ENCODE results near the gene DPH1.

Gene DPH1

GRCh38 chr17:2041561-2042389 lies 11.8 kb downstream of the DPH1 start, which contains the start of gene OVCA2:
OVCA2 (plus strand) TSS chr17:2042022; CDS start chr17:2042048, 26 bp downstream.
- TF ChIP-seq ZNF8 (CRISPR knock-in tag; IDR thresholded peaks at IDR 0.05) (no peak), TCF4 (CRISPR knock-in tag; IDR thresholded peaks at IDR 0.05; ENCODE audit: borderline replicate concordance) (no peak), ZNF70 (CRISPR knock-in tag; IDR thresholded peaks at IDR 0.05) (0 out of 2 replicates have a peak, but pooled peaks have one; percentile 17), RARB (CRISPR knock-in tag; IDR thresholded peaks at IDR 0.05) (no peak), GLIS3 (CRISPR knock-in tag; IDR thresholded peaks at IDR 0.05) (peak; percentile 37; the same call in 1 of the 2 replicates), ZC3H10 (CRISPR knock-in tag; IDR thresholded peaks at IDR 0.05) (peak; percentile 60; the same call in 1 of the 2 replicates), ZFP3 (CRISPR knock-in tag; IDR thresholded peaks at IDR 0.05) (no peak)
- peak; percentile 89 for ATAC-seq

- TF ChIP-seq ARNTL (CRISPR knock-in tag; IDR thresholded peaks at IDR 0.05; ENCODE audit: borderline replicate concordance, low read depth) (no peak), ZFP30 (CRISPR knock-in tag; IDR thresholded peaks at IDR 0.05) (no peak), CREB5 (CRISPR knock-in tag; IDR thresholded peaks at IDR 0.05; ENCODE audit: low read depth) (no peak), PATZ1 (CRISPR knock-in tag; IDR thresholded peaks at IDR 0.05; ENCODE audit: borderline replicate concordance) (no peak), ZFP3 (CRISPR knock-in tag; IDR thresholded peaks at IDR 0.05) (no peak), CSDC2 (CRISPR knock-in tag; IDR thresholded peaks at IDR 0.05) (no peak), TOX (CRISPR knock-in tag; IDR thresholded peaks at IDR 0.05; ENCODE audit: borderline replicate concordance) (no peak), ZNF8 (CRISPR knock-in tag; IDR thresholded peaks at IDR 0.05) (no peak), PPARA (CRISPR knock-in tag; IDR thresholded peaks at IDR 0.05; ENCODE audit: borderline replicate concordance) (no peak)
- TF ChIP-seq, protein P1, sequence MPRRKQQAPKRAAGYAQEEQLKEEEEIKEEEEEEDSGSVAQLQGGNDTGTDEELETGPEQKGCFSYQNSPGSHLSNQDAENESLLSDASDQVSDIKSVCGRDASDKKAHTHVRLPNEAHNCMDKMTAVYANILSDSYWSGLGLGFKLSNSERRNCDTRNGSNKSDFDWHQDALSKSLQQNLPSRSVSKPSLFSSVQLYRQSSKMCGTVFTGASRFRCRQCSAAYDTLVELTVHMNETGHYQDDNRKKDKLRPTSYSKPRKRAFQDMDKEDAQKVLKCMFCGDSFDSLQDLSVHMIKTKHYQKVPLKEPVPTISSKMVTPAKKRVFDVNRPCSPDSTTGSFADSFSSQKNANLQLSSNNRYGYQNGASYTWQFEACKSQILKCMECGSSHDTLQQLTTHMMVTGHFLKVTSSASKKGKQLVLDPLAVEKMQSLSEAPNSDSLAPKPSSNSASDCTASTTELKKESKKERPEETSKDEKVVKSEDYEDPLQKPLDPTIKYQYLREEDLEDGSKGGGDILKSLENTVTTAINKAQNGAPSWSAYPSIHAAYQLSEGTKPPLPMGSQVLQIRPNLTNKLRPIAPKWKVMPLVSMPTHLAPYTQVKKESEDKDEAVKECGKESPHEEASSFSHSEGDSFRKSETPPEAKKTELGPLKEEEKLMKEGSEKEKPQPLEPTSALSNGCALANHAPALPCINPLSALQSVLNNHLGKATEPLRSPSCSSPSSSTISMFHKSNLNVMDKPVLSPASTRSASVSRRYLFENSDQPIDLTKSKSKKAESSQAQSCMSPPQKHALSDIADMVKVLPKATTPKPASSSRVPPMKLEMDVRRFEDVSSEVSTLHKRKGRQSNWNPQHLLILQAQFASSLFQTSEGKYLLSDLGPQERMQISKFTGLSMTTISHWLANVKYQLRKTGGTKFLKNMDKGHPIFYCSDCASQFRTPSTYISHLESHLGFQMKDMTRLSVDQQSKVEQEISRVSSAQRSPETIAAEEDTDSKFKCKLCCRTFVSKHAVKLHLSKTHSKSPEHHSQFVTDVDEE (CRISPR knock-in tag; IDR thresholded peaks at IDR 0.05): no peak
- peak; percentile 18 for ATAC-seq
These were observed 12.5 kb downstream of the DPH1 start for GRCh38 chr17:2042390-2042847.

DNA sequence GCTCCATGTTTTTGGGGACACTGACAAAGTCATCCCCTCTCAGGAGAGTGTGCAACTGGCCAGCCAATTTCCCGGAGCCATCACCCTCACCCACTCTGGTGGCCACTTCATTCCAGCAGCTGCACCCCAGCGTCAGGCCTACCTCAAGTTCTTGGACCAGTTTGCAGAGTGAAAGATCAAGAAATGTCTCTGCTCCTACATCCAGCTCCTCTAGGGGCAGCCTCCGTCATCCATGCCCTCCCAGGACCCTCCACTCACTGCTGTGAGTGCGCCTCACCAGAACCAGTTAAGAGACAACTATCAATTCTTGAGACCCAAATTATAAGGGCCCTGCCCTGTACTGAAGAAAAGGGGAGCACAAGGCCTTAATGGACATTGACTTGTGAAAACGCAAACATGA lies 13.0 kb downstream of the DPH1 start:
- TF ChIP-seq BACH2 (CRISPR knock-in tag; IDR thresholded peaks at IDR 0.05; ENCODE audit: borderline replicate concordance): no peak
- TF ChIP-seq PPARA (CRISPR knock-in tag; IDR thresholded peaks at IDR 0.05; ENCODE audit: borderline replicate concordance): no peak
- TF ChIP-seq ZC3H10 (CRISPR knock-in tag; IDR thresholded peaks at IDR 0.05): no peak
- TF ChIP-seq ZFP30 (CRISPR knock-in tag; IDR thresholded peaks at IDR 0.05): no peak
- no peak for ATAC-seq

- TF ChIP-seq ZFP30 (CRISPR knock-in tag; IDR thresholded peaks at IDR 0.05) (no peak), GLIS3 (CRISPR knock-in tag; IDR thresholded peaks at IDR 0.05) (no peak), CREB5 (CRISPR knock-in tag; IDR thresholded peaks at IDR 0.05; ENCODE audit: low read depth) (no peak), PATZ1 (CRISPR knock-in tag; IDR thresholded peaks at IDR 0.05; ENCODE audit: borderline replicate concordance) (no peak), ZFP3 (CRISPR knock-in tag; IDR thresholded peaks at IDR 0.05) (no peak), ISL1 (CRISPR knock-in tag; IDR thresholded peaks at IDR 0.05) (no peak), RARB (CRISPR knock-in tag; IDR thresholded peaks at IDR 0.05) (no peak), ZC3H10 (CRISPR knock-in tag; IDR thresholded peaks at IDR 0.05) (no peak), ESRRG (CRISPR knock-in tag; IDR thresholded peaks at IDR 0.05) (no peak), CSDC2 (CRISPR knock-in tag; IDR thresholded peaks at IDR 0.05) (no peak), OSR1 (CRISPR knock-in tag; IDR thresholded peaks at IDR 0.05) (no peak), TOX (CRISPR knock-in tag; IDR thresholded peaks at IDR 0.05; ENCODE audit: borderline replicate concordance) (no peak), SNAI2 (CRISPR knock-in tag; IDR thresholded peaks at IDR 0.05) (no peak), BACH2 (CRISPR knock-in tag; IDR thresholded peaks at IDR 0.05; ENCODE audit: borderline replicate concordance) (no peak), ZNF70 (CRISPR knock-in tag; IDR thresholded peaks at IDR 0.05) (no peak), ZNF565 (CRISPR knock-in tag; conservative IDR thresholded peaks at IDR 0.05; ENCODE audit: low read depth) (no peak), PPARA (CRISPR knock-in tag; IDR thresholded peaks at IDR 0.05; ENCODE audit: borderline replicate concordance) (no peak), TCF4 (CRISPR knock-in tag; IDR thresholded peaks at IDR 0.05; ENCODE audit: borderline replicate concordance) (no peak)
- TF ChIP-seq, protein P2, sequence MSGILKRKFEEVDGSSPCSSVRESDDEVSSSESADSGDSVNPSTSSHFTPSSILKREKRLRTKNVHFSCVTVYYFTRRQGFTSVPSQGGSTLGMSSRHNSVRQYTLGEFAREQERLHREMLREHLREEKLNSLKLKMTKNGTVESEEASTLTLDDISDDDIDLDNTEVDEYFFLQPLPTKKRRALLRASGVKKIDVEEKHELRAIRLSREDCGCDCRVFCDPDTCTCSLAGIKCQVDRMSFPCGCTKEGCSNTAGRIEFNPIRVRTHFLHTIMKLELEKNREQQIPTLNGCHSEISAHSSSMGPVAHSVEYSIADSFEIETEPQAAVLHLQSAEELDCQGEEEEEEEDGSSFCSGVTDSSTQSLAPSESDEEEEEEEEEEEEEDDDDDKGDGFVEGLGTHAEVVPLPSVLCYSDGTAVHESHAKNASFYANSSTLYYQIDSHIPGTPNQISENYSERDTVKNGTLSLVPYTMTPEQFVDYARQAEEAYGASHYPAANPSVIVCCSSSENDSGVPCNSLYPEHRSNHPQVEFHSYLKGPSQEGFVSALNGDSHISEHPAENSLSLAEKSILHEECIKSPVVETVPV (CRISPR knock-in tag; IDR thresholded peaks at IDR 0.05): no peak
- no peak for ATAC-seq
These were observed 13.8 kb downstream of the DPH1 start for GRCh38 chr17:2043785-2044184.
